NCI-H1436 (cell line): ENCODE data around the gene WDR90.

Source experiments
- DNase-seq: peaks from one replicate; lab custom pipeline; 2025; lab: John Stamatoyannopoulos, UW

WDR90 gene

GRCh38 chr16:660459-661183, 11.5 kb downstream of the WDR90 start:
- DNase-seq = no peak

- no peak for DNase-seq
These were observed 12.1 kb downstream of the WDR90 start for GRCh38 chr16:661184-661821.

DNA sequence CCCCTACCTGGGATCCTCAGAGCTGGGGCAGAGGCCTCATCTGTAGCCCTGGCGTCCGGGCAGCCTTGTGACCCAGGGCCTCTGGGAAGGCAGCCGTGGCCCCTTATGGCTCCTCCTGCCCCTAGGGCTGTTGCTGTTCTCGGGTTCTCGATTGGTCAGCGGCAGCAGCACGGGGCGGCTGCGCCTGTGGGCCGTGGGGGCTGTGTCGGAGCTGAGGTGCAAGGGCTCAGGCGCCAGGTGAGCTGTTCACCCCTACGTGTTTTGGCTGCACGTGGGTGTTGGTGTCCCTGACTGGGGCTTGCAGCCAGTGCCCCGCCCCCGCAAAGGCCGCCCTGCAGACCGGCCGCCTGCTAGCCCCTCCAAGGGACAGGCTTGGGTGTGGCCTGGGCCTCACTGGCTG, 12.9 kb downstream of the WDR90 start:
- DNase-seq = no peak

GRCh38 chr16:662597-662996, 13.4 kb downstream of the WDR90 start:
- no peak for DNase-seq

- DNase-seq = no peak
These were observed 17.4 kb downstream of the WDR90 start for GRCh38 chr16:666572-666971.

- DNase-seq = no peak
These were observed 18.1 kb downstream of the WDR90 start for GRCh38 chr16:667113-667779.

DNA sequence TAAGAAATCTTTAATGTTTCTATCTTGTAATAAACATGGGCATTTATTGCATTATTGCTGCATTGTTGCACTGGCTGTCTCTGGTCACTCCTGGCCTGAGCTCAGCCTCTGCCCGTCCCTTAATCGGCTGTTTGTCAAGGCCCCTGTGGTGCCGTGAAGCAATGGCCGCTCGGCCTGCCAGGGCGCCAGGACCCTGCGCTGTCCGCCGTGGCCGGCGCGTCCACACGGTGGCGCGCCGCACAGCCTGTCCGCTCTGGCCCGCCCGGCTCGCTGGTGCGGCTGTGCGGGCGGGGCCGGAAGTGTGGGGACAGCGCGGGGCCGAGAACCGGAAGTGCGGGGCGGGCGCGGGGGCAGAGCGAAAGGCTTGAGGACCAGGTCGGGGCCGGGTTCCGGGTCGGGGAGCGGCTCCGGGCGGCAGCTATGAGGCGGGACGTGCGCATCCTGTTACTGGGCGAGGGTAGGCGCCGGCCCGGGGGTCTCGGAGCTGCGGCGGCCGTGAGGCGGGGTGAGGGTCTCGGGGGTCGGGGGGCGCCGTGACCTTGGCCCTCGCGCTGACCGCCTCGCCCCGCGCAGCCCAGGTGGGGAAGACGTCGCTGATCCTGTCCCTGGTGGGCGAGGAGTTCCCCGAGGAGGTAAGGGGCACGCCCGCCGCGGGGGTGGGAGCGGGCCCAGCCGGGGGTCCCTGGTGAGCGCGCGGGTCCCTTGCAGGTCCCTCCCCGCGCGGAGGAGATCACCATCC, 18.8 kb downstream of the WDR90 start, which contains the start of gene RHOT2:
TSS of gene RHOT2 (plus strand) at position 353 of the 739 bp plus-strand sequence. CDS start at position 421, 68 bp downstream.
- peak; percentile 90 for DNase-seq

- DNase-seq = no peak
These were observed 19.5 kb downstream of the WDR90 start for GRCh38 chr16:668519-669171.

- DNase-seq = no peak
These were observed 20.5 kb downstream of the WDR90 start for GRCh38 chr16:669666-670065.

DNA sequence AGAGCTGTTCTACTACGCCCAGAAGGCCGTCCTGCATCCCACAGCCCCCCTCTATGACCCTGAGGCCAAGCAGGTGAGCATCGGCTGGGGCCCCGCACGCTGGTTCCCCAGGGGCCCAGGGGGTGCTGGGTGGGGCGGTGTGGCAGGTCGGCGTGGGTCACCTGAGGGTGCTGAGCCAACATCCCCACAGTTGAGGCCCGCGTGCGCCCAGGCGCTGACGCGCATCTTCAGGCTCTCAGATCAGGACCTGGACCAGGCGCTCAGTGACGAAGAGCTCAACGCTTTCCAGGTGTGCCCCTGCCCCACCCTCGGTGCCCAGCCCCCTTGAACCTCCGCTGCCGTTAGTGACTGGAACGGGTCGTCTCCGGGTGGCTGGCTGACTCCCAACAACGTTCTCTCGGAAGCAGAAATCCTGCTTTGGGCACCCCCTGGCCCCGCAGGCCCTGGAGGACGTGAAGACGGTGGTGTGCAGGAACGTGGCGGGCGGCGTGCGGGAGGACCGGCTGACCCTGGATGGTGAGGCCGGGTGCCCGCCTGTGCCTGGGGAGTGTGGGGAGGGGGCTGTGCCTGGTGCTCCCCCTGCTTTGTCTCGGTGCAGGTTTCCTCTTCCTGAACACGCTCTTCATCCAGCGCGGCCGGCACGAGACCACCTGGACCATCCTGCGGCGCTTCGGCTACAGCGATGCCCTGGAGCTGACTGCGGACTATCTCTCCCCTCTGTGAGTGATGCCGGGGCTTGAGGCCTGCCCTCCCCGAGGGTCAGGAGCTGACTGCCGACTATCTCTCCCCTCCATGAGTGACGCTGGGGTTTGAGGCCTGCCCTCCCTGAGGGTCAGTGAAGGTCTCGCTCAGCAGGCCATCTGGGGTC, 21.6 kb downstream of the WDR90 start:
- no peak for DNase-seq

DNA sequence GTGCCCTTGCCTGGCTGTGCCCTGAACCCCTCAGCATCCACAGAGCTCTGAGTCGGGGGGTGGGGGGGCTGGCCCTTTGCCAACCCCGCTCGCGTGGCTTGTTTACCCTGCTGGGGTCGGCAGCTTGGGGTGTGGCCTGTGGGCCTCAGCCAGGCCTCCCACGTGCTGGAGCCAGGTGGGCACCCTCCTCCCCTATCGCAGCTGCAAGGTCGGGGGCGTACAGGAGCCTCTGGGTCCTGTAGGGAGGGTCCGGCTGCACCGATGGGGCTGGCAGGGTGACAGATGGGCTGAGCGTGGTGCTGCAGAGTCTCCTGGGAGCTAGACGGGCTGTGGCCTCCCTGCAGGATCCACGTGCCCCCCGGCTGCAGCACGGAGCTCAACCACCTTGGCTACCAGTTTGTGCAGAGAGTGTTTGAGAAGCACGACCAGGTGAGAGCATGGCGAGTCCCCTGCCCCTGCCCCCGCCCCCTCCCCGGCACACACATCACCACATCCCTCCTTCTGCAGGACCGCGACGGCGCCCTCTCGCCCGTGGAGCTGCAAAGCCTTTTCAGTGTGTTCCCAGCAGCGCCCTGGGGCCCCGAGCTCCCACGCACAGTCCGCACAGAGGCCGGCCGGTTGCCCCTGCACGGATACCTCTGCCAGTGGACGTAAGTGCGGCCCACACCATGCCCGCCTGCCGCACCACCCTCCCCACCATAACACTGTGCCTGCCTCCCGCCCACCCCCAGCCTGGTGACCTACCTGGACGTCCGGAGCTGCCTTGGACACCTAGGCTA, 22.4 kb downstream of the WDR90 start:
- DNase-seq = no peak

DNA sequence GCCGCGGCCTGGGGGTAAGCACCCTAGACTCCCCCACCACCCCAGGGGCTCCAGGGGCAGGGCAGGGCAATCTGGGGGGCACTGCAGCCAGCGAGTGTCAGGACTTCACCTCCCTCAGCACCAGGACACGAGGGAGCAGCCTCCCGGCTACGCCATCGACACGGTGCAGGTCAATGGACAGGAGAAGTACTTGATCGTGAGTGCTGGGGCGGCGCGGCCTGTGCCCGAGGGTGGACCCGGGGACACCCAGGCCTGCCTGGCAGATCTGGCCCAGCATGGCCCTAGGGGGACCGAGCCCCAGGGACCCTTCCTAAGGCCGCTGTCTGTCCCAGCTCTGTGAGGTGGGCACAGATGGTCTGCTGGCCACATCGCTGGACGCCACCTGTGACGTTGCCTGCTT, 23.2 kb downstream of the WDR90 start:
- DNase-seq = no peak

DNA sequence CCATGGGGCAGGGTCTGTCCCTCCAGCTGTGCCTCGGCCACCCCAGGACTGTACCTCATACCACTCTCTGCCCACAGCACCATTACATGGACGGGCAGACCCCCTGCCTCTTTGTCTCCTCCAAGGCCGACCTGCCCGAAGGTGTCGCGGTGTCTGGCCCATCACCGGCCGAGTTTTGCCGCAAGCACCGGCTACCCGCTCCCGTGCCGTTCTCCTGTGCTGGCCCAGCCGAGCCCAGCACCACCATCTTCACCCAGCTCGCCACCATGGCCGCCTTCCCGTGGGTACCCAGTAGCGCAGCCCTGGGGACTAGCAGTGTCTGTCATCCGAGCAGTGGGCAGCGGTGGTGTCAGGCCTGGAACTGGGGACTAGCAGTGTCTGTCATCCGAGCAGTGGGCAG, 23.7 kb downstream of the WDR90 start:
- no peak for DNase-seq

DNA sequence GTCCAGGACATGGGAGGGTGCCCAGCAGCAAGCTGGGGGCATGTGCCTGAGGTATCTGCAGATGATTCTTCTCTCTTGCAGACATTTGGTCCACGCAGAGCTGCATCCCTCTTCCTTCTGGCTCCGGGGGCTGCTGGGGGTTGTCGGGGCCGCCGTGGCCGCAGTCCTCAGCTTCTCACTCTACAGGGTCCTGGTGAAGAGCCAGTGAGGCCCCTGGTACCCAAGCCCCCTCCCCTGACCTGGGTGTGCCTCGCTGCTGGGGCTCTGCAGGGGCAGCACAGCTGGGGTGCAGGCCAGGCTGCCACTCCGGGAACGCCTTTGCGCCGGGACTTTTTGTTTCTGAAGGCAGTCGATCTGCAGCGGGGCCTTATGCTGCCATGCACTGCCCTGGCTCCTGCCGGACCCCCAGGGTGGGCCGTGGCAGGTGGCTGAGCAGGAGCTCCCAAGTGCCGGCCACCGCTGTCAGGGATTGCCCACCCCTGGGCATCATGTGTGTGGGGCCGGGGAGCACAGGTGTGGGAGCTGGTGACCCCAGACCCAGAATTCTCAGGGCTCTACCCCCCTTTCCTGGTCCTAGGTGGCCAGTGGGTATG, 24.3 kb downstream of the WDR90 start:
- no peak for DNase-seq

- no peak for DNase-seq
These were observed 25.2 kb downstream of the WDR90 start for GRCh38 chr16:674214-674881.

DNA sequence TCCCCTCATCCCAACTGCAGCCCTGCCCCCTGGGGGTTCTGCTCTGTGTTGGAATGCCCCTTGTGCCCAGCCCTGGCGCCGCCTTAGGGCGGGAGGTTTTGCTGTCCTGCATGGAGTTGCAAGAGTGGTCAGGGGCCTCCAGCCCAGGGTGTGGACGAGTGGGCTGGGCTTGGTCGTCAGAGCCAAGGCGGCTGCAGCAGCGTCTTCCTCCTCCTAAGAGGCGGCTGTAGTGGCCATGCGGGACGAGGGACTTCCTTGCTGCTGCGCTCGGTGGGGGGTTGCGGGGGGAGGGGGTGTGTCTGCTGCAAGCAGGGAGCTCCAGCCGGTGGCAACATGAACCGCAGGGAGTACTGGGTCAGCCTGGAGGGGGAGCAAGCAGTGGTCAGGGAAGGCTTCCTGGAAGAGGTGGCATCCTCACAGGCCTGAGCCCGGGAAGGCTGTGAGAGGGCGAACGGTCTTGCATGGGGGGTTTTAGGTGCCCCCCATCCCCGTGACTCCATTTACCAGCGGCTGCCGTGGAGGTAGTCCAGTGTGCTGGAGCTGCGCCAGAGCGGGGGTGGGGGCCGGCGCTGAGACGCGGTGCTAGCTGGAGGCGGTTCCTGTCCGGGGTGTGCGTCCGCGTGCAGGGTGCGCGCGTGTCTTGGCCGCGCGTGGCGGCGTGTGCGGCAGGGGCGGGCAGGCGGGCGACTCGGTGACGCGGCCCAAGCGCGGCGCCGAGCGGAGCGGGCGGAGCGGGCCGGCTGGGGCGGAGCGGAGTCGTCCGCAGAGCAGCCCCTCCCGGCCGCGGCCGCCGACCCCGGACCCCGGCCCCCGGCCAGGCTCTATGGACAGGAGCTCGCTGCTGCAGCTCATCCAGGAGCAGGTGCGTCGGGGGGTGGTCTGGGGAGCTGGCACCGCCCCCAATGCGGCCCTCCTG, 26.1 kb downstream of the WDR90 start, which contains the start of gene RHBDL1:
TSS of gene RHBDL1 (plus strand) at position 704 of the 916 bp plus-strand sequence. CDS start at position 824, 120 bp downstream.
- no peak for DNase-seq

DNA sequence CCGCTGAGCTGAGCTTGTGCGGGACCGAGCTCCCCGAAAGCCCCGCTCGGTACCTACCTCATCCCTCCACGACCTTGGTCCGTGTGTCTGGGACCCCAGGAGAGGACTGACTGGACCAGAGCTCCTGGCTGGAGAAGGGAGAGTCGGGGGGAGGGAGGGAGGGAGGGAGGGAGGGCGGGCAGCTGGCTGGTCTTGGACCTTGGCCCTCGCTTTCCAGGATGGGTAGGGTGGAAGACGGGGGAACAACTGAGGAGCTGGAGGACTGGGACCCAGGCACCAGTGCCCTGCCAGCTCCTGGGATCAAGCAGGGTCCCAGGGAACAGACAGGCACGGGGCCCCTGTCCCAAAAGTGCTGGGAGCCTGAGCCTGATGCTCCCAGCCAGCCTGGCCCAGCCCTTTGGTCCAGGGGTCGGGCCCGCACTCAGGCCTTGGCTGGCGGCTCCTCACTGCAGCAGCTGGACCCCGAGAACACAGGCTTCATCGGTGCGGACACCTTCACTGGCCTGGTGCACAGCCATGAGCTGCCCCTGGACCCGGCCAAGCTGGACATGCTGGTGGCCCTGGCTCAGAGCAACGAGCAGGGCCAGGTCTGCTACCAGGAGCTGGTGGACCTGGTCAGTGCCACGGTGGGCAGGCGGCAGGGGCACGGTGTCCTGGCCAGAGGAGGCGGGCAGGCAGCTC, 26.9 kb downstream of the WDR90 start:
- no peak for DNase-seq
